Vagina (tissue), 2 donors: Measurements from ENCODE around the gene AHCYL1. TPM values are rescaled to one million over a fixed set of nuclear protein-coding genes. Genes with fewer than 3 reads are reported as not detected.

Experiments used
- DNase-seq, 2 donors: peaks; one replicate each; pipeline ENCODE4 v3.0.0-alpha.2; 2017; ENCODE audit errors: extremely low spot score in 2 of 2
- H3K27ac ChIP-seq: fragments of 200-600 bp; sonication (generic); one replicate; pipeline ENCODE4 v1.5.1; 2019
- H3K27me3 ChIP-seq: fragments of 200-600 bp; sonication (generic); one replicate; pipeline ENCODE4 v1.5.1; 2019
- H3K36me3 ChIP-seq, 2 donors: fragments of 200-600 bp; sonication (generic); one replicate each; pipeline ENCODE4 v1.5.1; 2017 to 2019
- H3K4me1 ChIP-seq: fragments of 200-600 bp; sonication (generic); one replicate; pipeline ENCODE4 v1.5.1; 2019
- H3K4me3 ChIP-seq, 2 donors: fragments of 200-600 bp; sonication (generic); 1 replicate in 1 of 2; 2 replicates in 1 of 2; pipeline ENCODE4 v1.5.1; 2016 to 2019
- H3K9me3 ChIP-seq: fragments of 200-600 bp; sonication (generic); one replicate; pipeline ENCODE4 v1.5.1; 2019
- CTCF ChIP-seq, 3 experiments: fragments of 450-650 bp in 2 of 3; fragments of 200-600 bp in 1 of 3; sonication (generic) in 1 of 3; IDR thresholded peaks; one replicate each; pipeline ENCODE4 v1.5.1; 2017 to 2019; ENCODE audit warnings: antibody characterized with exemption in 3 of 3, mild to moderate bottlenecking in 2 of 3, moderate library complexity in 2 of 3
- POLR2A ChIP-seq, 2 donors: fragments of 450-650 bp; IDR thresholded peaks; one replicate each; pipeline ENCODE4 v1.6.1; 2017; ENCODE audit warnings: antibody characterized with exemption in 2 of 2, mild to moderate bottlenecking in 2 of 2, moderate library complexity in 2 of 2
- POLR2AphosphoS5 ChIP-seq, 2 donors: sonication (generic); formaldehyde crosslinking; IDR thresholded peaks; one replicate each; pipeline ENCODE4 v1.9.0; 2017; ENCODE audit warnings: antibody characterized with exemption in 2 of 2, mild to moderate bottlenecking in 2 of 2, low read depth in 1 of 2; ENCODE audit not compliant: insufficient read depth in 1 of 2
- intact Hi-C: fragments of 100-400 bp; cut with DNase I; formaldehyde crosslinking; loops from one replicate; pipeline ENCODE4 v1.15.1; 2023
- total RNA-seq: library from RNA; depleted of rRNA; stranded (reverse); fragments of >200 nt; gene quantifications from one replicate; pipeline ENCODE4 v1.2.3, GENCODE V29; 2016

The AHCYL1 gene
- total RNA-seq, 1 donor from 2014 or later = 75.6 TPM

GRCh38 chr1:110050602-110051261, 66.2 kb downstream of the AHCYL1 start:
- TF ChIP-seq POLR2A (IDR thresholded peaks at IDR 0.05) (no peak), CTCF (IDR thresholded peaks at IDR 0.05) (no peak)
- no peak overlapping the region for H3K4me3 ChIP-seq
- H3K27ac ChIP-seq = no peak overlapping the region
- H3K4me1 ChIP-seq = no peaks in the 10 kb centered on the region
- H3K36me3 ChIP-seq = peaks cover 4 to 91% of the 10 kb centered on the region in 2 donors
- no peak for DNase-seq
- H3K27me3 ChIP-seq = no peaks in the 10 kb centered on the region
- H3K9me3 ChIP-seq = no peaks in the 10 kb centered on the region
- intact Hi-C loops = loop anchor here (5.0 kb wide), 1 partner anchor 57 kb away; no protein-coding TSS in a partner anchor

- Histone ChIP-seq H3K4me3 (no peak overlapping the region), H3K27me3 (no peaks in the 10 kb centered on the region), H3K36me3 (peaks cover 4 to 91% of the 10 kb centered on the region in 2 donors), H3K9me3 (no peaks in the 10 kb centered on the region), H3K4me1 (peaks cover under 1% of the 10 kb centered on the region), H3K27ac (no peak overlapping the region)
- TF ChIP-seq CTCF (IDR thresholded peaks at IDR 0.05) (no peak), POLR2AphosphoS5 (IDR thresholded peaks at IDR 0.05; ENCODE audit: insufficient read depth in 1 of 2, low read depth in 1 of 2) (no peak), POLR2A (IDR thresholded peaks at IDR 0.05) (no peak)
- no peak for DNase-seq
- intact Hi-C loops = loop anchor here (5.0 kb wide), 1 partner anchor 56 kb away; no protein-coding TSS in a partner anchor
These were observed 66.7 kb downstream of the AHCYL1 start for GRCh38 chr1:110051262-110051648.

- intact Hi-C loops = loop anchor here (5.0 kb wide), 1 partner anchor 54 kb away; no protein-coding TSS in a partner anchor
- Histone ChIP-seq H3K27ac (no peak overlapping the region), H3K36me3 (peaks cover 8 to 92% of the 10 kb centered on the region in 2 donors), H3K9me3 (no peaks in the 10 kb centered on the region), H3K4me3 (no peak overlapping the region), H3K4me1 (peaks cover 6% of the 10 kb centered on the region), H3K27me3 (no peaks in the 10 kb centered on the region)
- TF ChIP-seq CTCF (IDR thresholded peaks at IDR 0.05) (peak; percentile 65 to 93 (median 82)), POLR2A (IDR thresholded peaks at IDR 0.05) (no peak)
- DNase-seq = no peak
These were observed 69.2 kb downstream of the AHCYL1 start for GRCh38 chr1:110053552-110054428.

GRCh38 chr1:110055493-110056284, 71.1 kb downstream of the AHCYL1 start:
- Histone ChIP-seq H3K9me3 (no peaks in the 10 kb centered on the region), H3K27me3 (no peaks in the 10 kb centered on the region), H3K4me3 (no peak overlapping the region), H3K36me3 (peaks cover 8 to 82% of the 10 kb centered on the region in 2 donors), H3K4me1 (peaks cover 6% of the 10 kb centered on the region), H3K27ac (no peak overlapping the region)
- intact Hi-C loops = no loop called here
- no peak for DNase-seq
- TF ChIP-seq POLR2AphosphoS5 (IDR thresholded peaks at IDR 0.05; ENCODE audit: insufficient read depth in 1 of 2, low read depth in 1 of 2) = no peak

GRCh38 chr1:110056285-110056683, 71.7 kb downstream of the AHCYL1 start:
- Histone ChIP-seq H3K9me3 (no peaks in the 10 kb centered on the region), H3K27ac (no peak overlapping the region), H3K27me3 (no peaks in the 10 kb centered on the region), H3K4me1 (peaks cover 6% of the 10 kb centered on the region), H3K4me3 (no peak overlapping the region), H3K36me3 (peaks cover 8 to 80% of the 10 kb centered on the region in 2 donors)
- TF ChIP-seq POLR2A (IDR thresholded peaks at IDR 0.05) (no peak), POLR2AphosphoS5 (IDR thresholded peaks at IDR 0.05; ENCODE audit: insufficient read depth in 1 of 2, low read depth in 1 of 2) (no peak), CTCF (IDR thresholded peaks at IDR 0.05) (no peak)
- DNase-seq = no peak
- intact Hi-C loops = no loop called here
